NCI-H2081 treated with DMSO at 0.1 percent for 48 hours (cell line): ENCODE results near the gene CUL7.

Experiments
- DNase-seq: peaks from one replicate; lab custom pipeline; 2025; lab: John Stamatoyannopoulos, UW

The CUL7 gene

DNA sequence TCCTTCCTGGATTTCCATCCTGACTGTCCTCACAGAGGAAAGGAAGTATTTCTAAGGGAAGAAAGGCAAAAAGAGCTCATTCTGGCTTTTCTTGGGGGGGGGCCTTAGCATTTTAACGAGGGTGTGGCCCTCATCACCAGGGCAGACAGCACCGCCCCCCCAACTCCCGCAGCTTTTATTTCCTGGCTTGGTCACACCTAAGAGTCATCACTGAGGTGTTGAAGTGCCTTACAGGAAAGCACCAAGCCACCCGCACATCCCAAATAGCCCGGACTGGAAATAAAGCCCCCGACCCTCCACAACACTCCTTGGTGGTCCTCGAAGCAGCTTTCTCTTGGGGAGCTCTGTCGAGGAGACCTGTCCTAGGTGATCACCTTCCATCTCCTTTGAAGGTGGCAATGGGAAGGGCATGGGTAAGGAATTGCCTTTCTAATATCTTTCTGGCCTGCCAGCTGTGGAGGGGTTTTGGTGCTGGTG, 23.7 kb upstream of the CUL7 start:
- no peak for DNase-seq

GRCh38 chr6:43076464-43077332, 23.0 kb upstream of the CUL7 start:
- DNase-seq: no peak

- DNase-seq: no peak
Observed at GRCh38 chr6:43075670-43076463, 22.2 kb upstream of the CUL7 start, which contains the start of gene PTK7. Gene PTK7 (plus strand): TSS chr6:43076314. CDS start chr6:43076489, 175 bp downstream.

GRCh38 chr6:43074847-43075669, 21.4 kb upstream of the CUL7 start:
- no peak for DNase-seq

DNA sequence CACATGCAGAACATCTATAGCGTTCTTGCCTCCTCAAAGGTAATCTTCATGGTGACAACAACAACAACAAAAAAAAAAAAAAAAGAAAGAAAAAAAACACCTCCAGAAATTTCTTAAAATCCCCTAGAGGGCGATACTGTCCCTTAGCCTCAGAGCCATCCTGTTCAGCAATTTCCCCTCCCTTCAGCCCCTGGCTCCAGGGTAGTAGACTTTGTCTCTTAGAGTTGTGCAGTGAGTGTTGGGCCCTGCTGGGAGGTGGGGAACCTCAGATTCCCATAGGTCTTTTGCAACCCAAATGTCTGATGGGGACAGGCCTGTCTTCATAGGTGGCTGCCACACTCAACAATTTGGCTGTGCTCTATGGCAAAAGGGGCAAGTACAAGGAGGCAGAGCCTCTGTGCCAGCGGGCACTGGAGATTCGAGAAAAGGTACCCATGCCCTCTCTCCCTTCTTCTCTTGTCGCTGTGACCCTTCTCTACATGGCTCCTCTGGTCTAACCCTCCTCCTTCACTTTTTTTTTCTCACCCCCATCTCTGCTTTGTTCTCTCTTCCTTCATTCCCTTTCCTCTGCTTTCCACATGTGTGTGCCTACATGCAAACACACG, 16.5 kb upstream of the CUL7 start:
- DNase-seq: no peak

GRCh38 chr6:43062818-43063217, 9.2 kb upstream of the CUL7 start:
- no peak for DNase-seq

GRCh38 chr6:43061861-43062260, 8.2 kb upstream of the CUL7 start:
- no peak for DNase-seq

GRCh38 chr6:43060755-43061633, 7.3 kb upstream of the CUL7 start:
- no peak for DNase-seq

DNA sequence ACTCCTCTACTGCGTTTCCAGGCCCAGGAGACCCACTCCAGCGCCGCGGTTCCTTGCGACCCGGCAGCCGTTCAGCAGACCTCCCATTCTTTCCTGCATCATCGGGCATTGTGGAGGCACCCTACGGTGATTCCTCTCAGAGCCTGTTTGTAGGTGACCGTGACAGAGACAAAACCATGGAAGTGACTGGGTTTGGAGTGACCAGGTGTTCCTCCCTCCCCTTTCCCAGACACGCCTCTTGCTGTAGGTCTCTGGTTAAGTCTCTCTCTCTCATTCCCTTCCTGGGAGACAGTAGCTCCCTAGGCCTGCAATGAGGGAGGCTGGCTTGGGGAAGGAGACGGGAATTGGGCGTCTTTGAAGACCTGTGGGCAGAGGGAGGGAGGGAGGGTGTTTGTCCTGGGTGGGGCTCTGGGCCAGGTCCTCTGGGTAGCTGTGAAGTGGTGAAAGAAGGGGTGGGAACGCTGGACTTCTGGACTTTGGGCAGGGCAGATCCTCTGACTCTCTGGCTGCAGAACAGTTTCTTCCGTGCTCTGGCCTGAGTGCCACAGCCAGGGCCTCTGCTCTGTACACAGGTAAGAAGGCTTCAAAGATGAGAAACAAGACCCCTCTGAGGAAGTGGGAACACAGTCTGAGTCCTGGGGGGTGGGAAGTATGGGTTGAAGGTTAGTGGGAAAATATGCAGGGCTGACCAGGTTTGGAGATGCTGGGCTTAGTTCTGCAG, 6.5 kb upstream of the CUL7 start:
- DNase-seq: no peak

- peak; percentile 93 for DNase-seq
Observed at GRCh38 chr6:43059168-43060033, 5.8 kb upstream of the CUL7 start, which contains the start of the genes KLC4 and MRPL2. Gene KLC4 (plus strand): TSS chr6:43059631. CDS start chr6:43061336, 1,705 bp downstream. Gene MRPL2 (minus strand): TSS chr6:43059434. CDS start chr6:43059381, 53 bp downstream.

DNA sequence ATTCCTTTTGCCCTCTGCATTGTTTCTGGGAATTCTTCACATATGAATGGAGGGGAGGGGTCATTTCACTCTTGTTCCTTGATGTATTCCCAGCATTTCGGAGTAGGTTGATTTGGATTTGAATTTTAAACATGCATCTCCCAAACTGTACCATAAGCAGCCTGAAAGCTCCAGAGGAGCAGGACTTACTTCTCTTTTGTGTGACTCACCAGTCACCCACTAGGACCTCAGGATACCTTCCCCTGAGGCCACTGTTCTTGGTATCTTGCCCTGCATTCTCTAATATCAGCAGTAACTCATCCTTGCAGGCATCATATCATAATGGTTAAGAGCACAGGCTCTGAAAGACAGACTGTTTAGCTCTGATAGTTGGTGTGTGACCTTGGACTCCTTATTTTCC, 4.9 kb upstream of the CUL7 start:
- no peak for DNase-seq

GRCh38 chr6:43055966-43056365, 2.3 kb upstream of the CUL7 start:
- DNase-seq: no peak

DNA sequence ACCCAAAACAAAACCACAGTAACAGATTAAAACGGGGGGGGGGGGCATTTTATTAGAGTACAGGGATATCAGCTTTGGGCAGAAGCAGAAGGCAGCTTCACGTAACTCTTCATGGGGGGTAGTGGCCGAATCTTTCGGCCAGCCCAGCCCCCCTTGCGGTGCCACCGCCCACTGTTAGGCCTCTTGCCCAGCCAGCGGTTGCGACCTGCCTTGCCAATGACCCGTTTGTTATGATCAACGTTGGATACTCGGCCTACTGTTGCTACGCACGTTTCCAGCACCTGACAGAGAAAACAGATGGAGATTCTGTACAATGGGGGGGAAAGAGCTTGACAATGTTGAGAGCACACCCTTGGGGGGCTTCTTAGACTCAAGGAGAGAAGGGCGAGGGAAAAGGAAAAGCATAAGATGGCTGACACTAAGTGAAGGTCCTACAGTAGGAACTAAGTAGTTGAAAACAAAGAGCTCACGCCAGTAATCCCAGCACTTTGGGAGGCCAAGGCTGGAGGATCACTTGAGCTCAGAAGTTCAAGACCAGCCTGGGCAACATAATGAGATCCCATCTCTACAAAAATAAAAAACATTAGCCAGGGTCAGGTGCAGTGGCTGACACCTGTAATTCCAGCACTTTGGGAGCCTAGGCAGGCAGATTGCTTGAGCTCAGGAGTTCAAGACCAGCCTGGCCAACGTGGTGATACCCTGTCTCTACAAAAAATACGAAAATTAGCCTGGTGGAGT, 724 bp upstream of the CUL7 start:
- DNase-seq: no peak

GRCh38 chr6:43052842-43053544, 658 bp downstream of the CUL7 start:
- no peak for DNase-seq

DNA sequence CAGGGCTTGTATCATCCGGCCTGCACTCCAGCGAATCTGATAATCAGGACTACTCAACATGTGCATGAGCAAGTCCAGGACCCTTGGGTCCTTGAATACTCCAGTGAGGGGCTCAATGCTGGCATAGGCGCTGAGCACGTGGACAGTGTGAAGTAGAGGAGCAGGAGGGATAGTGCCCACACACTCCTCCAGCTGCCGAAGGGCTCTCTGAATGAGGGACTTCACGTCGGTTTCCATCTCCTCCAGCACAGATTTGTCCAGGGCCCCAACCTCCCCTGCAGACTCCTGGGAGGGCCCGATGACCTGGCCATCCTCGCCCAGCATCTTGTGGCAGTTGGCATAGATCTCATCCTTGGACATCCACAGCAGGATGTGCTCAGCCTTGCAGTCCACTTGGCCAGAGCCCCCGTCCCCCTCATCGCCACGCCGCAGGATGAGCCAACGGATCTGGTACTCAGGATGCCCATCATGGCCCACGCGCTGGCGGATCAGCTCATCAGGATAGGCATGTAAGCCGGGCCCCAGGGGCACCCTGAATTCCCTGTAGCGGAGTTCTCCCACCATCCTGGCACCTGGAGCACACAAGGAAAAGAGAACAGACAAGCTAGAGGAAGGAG, 1.3 kb downstream of the CUL7 start:
- no peak for DNase-seq

DNA sequence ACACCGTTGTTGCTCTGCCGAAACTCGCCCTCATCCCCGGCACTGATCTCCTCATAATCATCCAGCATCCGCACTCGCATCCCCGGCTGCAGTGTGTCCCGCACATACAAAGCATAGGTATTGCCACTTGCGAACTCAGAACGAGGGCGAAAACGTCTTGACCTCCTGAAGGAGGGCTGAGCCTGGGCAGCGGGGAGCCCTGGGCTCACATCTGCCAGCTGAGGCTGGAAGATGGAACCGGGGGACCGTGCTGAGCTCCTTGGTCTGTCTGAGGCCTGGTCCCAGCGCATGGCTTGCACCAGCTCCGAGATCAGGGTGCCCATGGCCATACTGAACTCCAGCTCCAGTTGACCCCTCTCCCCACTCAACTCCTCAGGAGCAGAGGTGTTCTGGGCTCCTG, 2.7 kb downstream of the CUL7 start:
- no peak for DNase-seq

DNA sequence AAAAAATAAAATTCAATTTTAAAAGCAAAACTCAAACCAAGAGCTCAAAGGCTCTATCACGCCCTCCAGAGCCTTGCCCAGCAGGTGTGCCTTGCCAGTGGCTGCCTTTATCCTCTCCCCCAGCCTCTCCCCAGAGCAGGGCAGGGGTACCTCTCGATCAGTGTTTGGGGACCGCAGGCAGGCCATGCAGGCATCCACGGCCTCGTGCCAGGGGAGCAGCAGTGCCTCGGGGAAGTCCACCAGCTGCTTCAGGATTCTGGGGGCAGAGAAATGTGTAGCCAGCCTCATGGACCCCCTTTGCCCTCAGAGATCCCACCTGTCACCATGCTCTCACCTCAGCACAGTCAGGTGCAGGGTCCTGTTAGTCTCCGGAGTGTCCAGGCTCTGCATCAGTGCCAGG, 5.7 kb downstream of the CUL7 start:
- no peak for DNase-seq
